IMR-90 (cell line): ENCODE measurements around the gene PPM1J. TPM values are rescaled to one million over a fixed set of nuclear protein-coding genes. Genes with fewer than 3 reads are reported as not detected.

Source experiments
- ATAC-seq: fragments of 200-7000 bp; cut with Tn5 transposase; 2 replicates; pipeline ENCODE4 v1.9.1; 2020; ENCODE audit warnings: low read depth, mild to moderate bottlenecking, moderate library complexity
- BruUV-seq: library from RNA; stranded (reverse); fragments of 400-500 nt; replicated peaks from 2 replicates; lab custom pipeline; 2021; lab: Mats Ljungman, UMichigan
- CTCF ChIA-PET: fragments of 300-600 bp; formaldehyde crosslinking; extraction: SDS; loops from one replicate; lab custom pipeline; 2021; ENCODE audit warnings: antibody characterized with exemption; lab: Yijun Ruan, JAX
- POLR2A ChIA-PET: fragments of 300-600 bp; sonication (Branson Sonifier 250); formaldehyde crosslinking; loops from one replicate; lab custom pipeline; 2022; ENCODE audit warnings: antibody characterized with exemption; ENCODE audit not compliant: unreplicated experiment; lab: Charles Lee
- DNase-seq: peaks from one replicate; pipeline ENCODE4 v3.0.0; 2013
- H2AFZ ChIP-seq: replicated peaks from 2 replicates; pipeline ENCODE3; 2013; ENCODE audit warnings: low read length, mild to moderate bottlenecking; ENCODE audit not compliant: poor library complexity
- H2AK5ac ChIP-seq: 2 replicates; pipeline ENCODE4 v1.6.1; 2013; ENCODE audit warnings: low read depth, low read length, inconsistent platforms
- H2AK9ac ChIP-seq: replicated peaks from 2 replicates; pipeline ENCODE3; 2013; ENCODE audit warnings: mild to moderate bottlenecking, low read depth, low read length, moderate library complexity; ENCODE audit not compliant: poor library complexity
- H2BK120ac ChIP-seq: 2 replicates; pipeline ENCODE4 v1.6.1; 2013; ENCODE audit warnings: low read depth, low read length, inconsistent platforms
- H2BK15ac ChIP-seq: 3 replicates; pipeline ENCODE4 v1.6.1; 2013; ENCODE audit warnings: low read depth, low read length, inconsistent platforms
- H2BK20ac ChIP-seq: 2 replicates; pipeline ENCODE4 v1.6.1; 2013; ENCODE audit warnings: low read depth, mild to moderate bottlenecking, inconsistent platforms, low read length, moderate library complexity
- H2BK5ac ChIP-seq: 2 replicates; pipeline ENCODE4 v1.6.1; 2013; ENCODE audit warnings: mild to moderate bottlenecking, low read depth, low read length, inconsistent platforms; ENCODE audit not compliant: poor library complexity, severe bottlenecking
- H3K14ac ChIP-seq: replicated peaks from 2 replicates; pipeline ENCODE4 v1.6.1; 2013; ENCODE audit warnings: low read depth, low read length, inconsistent platforms
- H3K18ac ChIP-seq: 2 replicates; pipeline ENCODE4 v1.6.1; 2013; ENCODE audit warnings: low read depth, low read length, control low read depth
- H3K23ac ChIP-seq: 2 replicates; pipeline ENCODE4 v1.6.1; 2013; ENCODE audit warnings: low read depth, low read length, inconsistent platforms
- H3K27ac ChIP-seq: 2 replicates; pipeline ENCODE4 v1.5.1; 2013; ENCODE audit warnings: mild to moderate bottlenecking, control low read depth, low read length; ENCODE audit not compliant: insufficient read depth
- H3K27me3 ChIP-seq: 2 replicates; pipeline ENCODE4 v1.6.1; 2013; ENCODE audit warnings: low read length; ENCODE audit not compliant: control insufficient read depth, insufficient read depth
- H3K36me3 ChIP-seq: 2 replicates; pipeline ENCODE4 v1.6.1; 2013; ENCODE audit warnings: low read length, mixed read lengths; ENCODE audit not compliant: control insufficient read depth, insufficient read depth
- H3K4ac ChIP-seq: 2 replicates; pipeline ENCODE4 v1.6.1; 2013; ENCODE audit warnings: low read depth, low read length, inconsistent platforms
- H3K4me1 ChIP-seq: 2 replicates; pipeline ENCODE4 v1.6.1; 2013; ENCODE audit warnings: low read length, mixed read lengths; ENCODE audit not compliant: control insufficient read depth, insufficient read depth
- H3K4me2 ChIP-seq: 2 replicates; pipeline ENCODE4 v1.6.1; 2013; ENCODE audit warnings: low read depth, mild to moderate bottlenecking, control low read depth, low read length, moderate library complexity
- H3K4me3 ChIP-seq: 2 replicates; pipeline ENCODE4 v1.5.1; 2013; ENCODE audit warnings: low read depth, mild to moderate bottlenecking, control low read depth, low read length, moderate library complexity; ENCODE audit not compliant: insufficient read depth
- H3K56ac ChIP-seq: 2 replicates; pipeline ENCODE4 v1.6.1; 2013; ENCODE audit warnings: low read length, inconsistent platforms; ENCODE audit not compliant: insufficient read depth; ENCODE audit errors: extremely low read depth
- H3K79me1 ChIP-seq, 2 experiments: 2 replicates each; pipeline ENCODE4 v1.6.1; 2013; ENCODE audit warnings: low read length in 2 of 2, inconsistent platforms in 1 of 2, low read depth in 1 of 2
- H3K9ac ChIP-seq: 2 replicates; pipeline ENCODE4 v1.6.1; 2013; ENCODE audit warnings: low read depth, low read length, control low read depth
- H3K9me1 ChIP-seq: 2 replicates; pipeline ENCODE4 v1.6.1; 2013; ENCODE audit warnings: low read length, inconsistent platforms; ENCODE audit not compliant: insufficient read depth
- H3K9me3 ChIP-seq: 2 replicates; pipeline ENCODE4 v1.6.1; 2013; ENCODE audit warnings: low read length; ENCODE audit not compliant: control insufficient read depth, insufficient read depth
- H4K20me1 ChIP-seq: 2 replicates; pipeline ENCODE4 v1.6.1; 2013; ENCODE audit warnings: low read length, inconsistent platforms; ENCODE audit not compliant: insufficient read depth
- H4K5ac ChIP-seq: 2 replicates; pipeline ENCODE4 v1.6.1; 2013; ENCODE audit warnings: mild to moderate bottlenecking, low read depth, low read length, control low read depth
- H4K8ac ChIP-seq, 2 experiments: 2 replicates each; pipeline ENCODE4 v1.6.1; 2013; ENCODE audit warnings: low read depth in 2 of 2, low read length in 2 of 2, control low read depth in 1 of 2, inconsistent platforms in 1 of 2
- H4K91ac ChIP-seq: 2 replicates; pipeline ENCODE4 v1.6.1; 2013; ENCODE audit warnings: low read depth, low read length, inconsistent platforms; ENCODE audit not compliant: insufficient read depth
- BHLHE40 ChIP-seq: fragments of 150-350 bp; IDR thresholded peaks from 2 replicates; pipeline ENCODE4 v1.6.1; 2016; ENCODE audit warnings: mild to moderate bottlenecking, low read depth, low read length
- CEBPB ChIP-seq: IDR thresholded peaks from 2 replicates; pipeline ENCODE4 v1.6.1; 2012; ENCODE audit warnings: low read depth, low read length, improper control_type of control experiment
- CHD1 ChIP-seq: IDR thresholded peaks from 2 replicates; pipeline ENCODE4 v1.6.1; 2012; ENCODE audit warnings: low read depth, low read length, improper control_type of control experiment
- CTCF ChIP-seq: conservative IDR thresholded peaks from 2 replicates; pipeline ENCODE4 v1.5.1; 2012; ENCODE audit warnings: mild to moderate bottlenecking, low read depth, low read length, improper control_type of control experiment
- ELK1 ChIP-seq: fragments of 150-350 bp; IDR thresholded peaks from 2 replicates; pipeline ENCODE4 v1.6.1; 2016; ENCODE audit warnings: low read depth, mild to moderate bottlenecking, low read length, moderate library complexity, borderline replicate concordance
- FOS ChIP-seq: fragments of 150-350 bp; IDR thresholded peaks from 2 replicates; pipeline ENCODE4 v1.6.1; 2016; ENCODE audit warnings: low read depth, low read length
- MAFK ChIP-seq: IDR thresholded peaks from 2 replicates; pipeline ENCODE4 v1.6.1; 2012; ENCODE audit warnings: low read depth, low read length, improper control_type of control experiment
- MAZ ChIP-seq: IDR thresholded peaks from 2 replicates; pipeline ENCODE4 v1.6.1; 2012; ENCODE audit warnings: low read depth, mild to moderate bottlenecking, low read length, improper control_type of control experiment, moderate library complexity, borderline replicate concordance
- NFE2L2 ChIP-seq: fragments of 150-350 bp; IDR thresholded peaks from 2 replicates; pipeline ENCODE4 v1.6.1; 2016; ENCODE audit warnings: low read depth, mild to moderate bottlenecking, low read length
- POLR2A ChIP-seq: IDR thresholded peaks from 2 replicates; pipeline ENCODE4 v1.6.1; 2012; ENCODE audit warnings: mild to moderate bottlenecking, low read depth, low read length
- RAD21 ChIP-seq: IDR thresholded peaks from 2 replicates; pipeline ENCODE4 v1.6.1; 2012; ENCODE audit warnings: low read length, improper control_type of control experiment
- RCOR1 ChIP-seq: IDR thresholded peaks from 2 replicates; pipeline ENCODE4 v1.6.1; 2012; ENCODE audit warnings: mild to moderate bottlenecking, low read length, improper control_type of control experiment; ENCODE audit not compliant: insufficient replicate concordance
- RFX5 ChIP-seq: IDR thresholded peaks from 2 replicates; pipeline ENCODE4 v1.8.0; 2012; ENCODE audit warnings: low read depth, mild to moderate bottlenecking, low read length, moderate library complexity
- USF2 ChIP-seq: fragments of 150-350 bp; IDR thresholded peaks from 2 replicates; pipeline ENCODE4 v1.6.1; 2017; ENCODE audit warnings: mild to moderate bottlenecking, antibody characterized with exemption, low read length, low read depth
- WGBS, 2 experiments: methylation state at CpG; one replicate each; pipeline versions ENCODE4 v1.1.5 to v1.1.7; 2013; ENCODE audit warnings: missing lambda C conversion rate in 2 of 2; ENCODE audit not compliant: insufficient read length in 1 of 2; ENCODE audit errors: extremely low coverage in 2 of 2; 5-methylcytosine and 5-hydroxymethylcytosine counted together
- dilution Hi-C: fragments of 300-500 bp; cut with HindIII; formaldehyde crosslinking; loops from one replicate; pipeline ENCODE4 v1.14.3; 2018; ENCODE audit warnings: low sequenced_read_pairs; ENCODE audit not compliant: unreplicated experiment
- in situ Hi-C: fragments of 300-500 bp; cut with MboI; formaldehyde crosslinking; loops from 3 replicates; pipeline ENCODE4 v1.14.3; 2019; ENCODE audit warnings: low sequenced_read_pairs, inconsistent platforms, mixed read lengths
- intact Hi-C: fragments of 100-400 bp; cut with micrococcal nuclease; formaldehyde crosslinking; loops from 2 replicates; pipeline ENCODE4 v1.10.0; 2022
- polyA plus RNA-seq, 3 experiments: library from polyadenylated mRNA; depleted of rRNA; stranded (reverse); fragments of >200 nt; gene quantifications; 2 replicates each; pipeline ENCODE4 v1.2.3, GENCODE V29; 2012; ENCODE audit warnings: low replicate concordance in 1 of 3
- total RNA-seq: library from RNA; depleted of rRNA; stranded (reverse); fragments of >200 nt; gene quantifications from 2 replicates; pipeline ENCODE4 v1.2.3, GENCODE V29; 2012

The PPM1J gene
- total and polyA plus RNA-seq, 2 of the 4 experiments (the other 2 are of a cell fraction), result 1.8 to 2.4 TPM

GRCh38 chr1:112686835-112687234 lies 28.3 kb downstream of the PPM1J start:
- no peak overlapping the region for H3K18ac ChIP-seq
- H3K9me3 ChIP-seq, result no peaks in the 10 kb centered on the region
- no peak overlapping the region for H2BK15ac ChIP-seq
- no peak overlapping the region for H3K23ac ChIP-seq
- no peak overlapping the region for H2AK9ac ChIP-seq
- no peak overlapping the region for H2AK5ac ChIP-seq
- H4K5ac ChIP-seq, result no peak overlapping the region
- TF ChIP-seq CTCF (no peak), FOS (no peak), RCOR1 (no peak), CEBPB (no peak), BHLHE40 (no peak), MAFK (no peak), CHD1 (no peak), ELK1 (no peak), RAD21 (no peak), MAZ (no peak), RFX5 (no peak), NFE2L2 (no peak), POLR2A (no peak), USF2 (no peak)
- ChIA-PET POLR2A (no interaction called here), CTCF (no interaction called here)
- intact Hi-C loops (no loop called here), dilution Hi-C loops (no loop called here), in situ Hi-C loops (no loop called here)
- no TSS peak for BruUV-seq
- no peak overlapping the region for H2BK120ac ChIP-seq
- no peak overlapping the region for H3K14ac ChIP-seq
- DNase-seq (no peak), ATAC-seq (no peak)
- H3K36me3 ChIP-seq, result peaks cover 17% of the 10 kb centered on the region
- peaks cover 4% of the 10 kb centered on the region for H3K4me1 ChIP-seq
- H3K4ac ChIP-seq, result no peak overlapping the region
- H3K4me2 ChIP-seq, result no peak overlapping the region
- no peak overlapping the region for H3K27ac ChIP-seq
- 100% methylated on average over 2 of the region's 4 CpGs; no CpG with 5 or more reads in 1 of the 2 experiments for WGBS, 2 experiments
- H3K27me3 ChIP-seq, result no peaks in the 10 kb centered on the region
- H3K56ac ChIP-seq, result no peak overlapping the region
- H3K4me3 ChIP-seq, result no peak overlapping the region
- H4K91ac ChIP-seq, result no peak overlapping the region
- H2AFZ ChIP-seq, result no peak overlapping the region
- H2BK20ac ChIP-seq, result no peak overlapping the region
- peaks cover 15% of the 10 kb centered on the region; the same call in 1 of the 2 replicates for H4K20me1 ChIP-seq
- no peak overlapping the region for H2BK5ac ChIP-seq
- peaks cover 21% of the 10 kb centered on the region for H3K9me1 ChIP-seq
- H4K8ac ChIP-seq, result no peak overlapping the region
- no peak overlapping the region for H3K9ac ChIP-seq
- peaks cover 21 to 66% of the 10 kb centered on the region in 2 experiments for H3K79me1 ChIP-seq
